ENCODE measurements around the gene PDZK1IP1. TPM values are rescaled to one million over a fixed set of nuclear protein-coding genes. Genes with fewer than 3 reads are reported as not detected.

Gene PDZK1IP1
- not detected for total RNA-seq

DNA sequence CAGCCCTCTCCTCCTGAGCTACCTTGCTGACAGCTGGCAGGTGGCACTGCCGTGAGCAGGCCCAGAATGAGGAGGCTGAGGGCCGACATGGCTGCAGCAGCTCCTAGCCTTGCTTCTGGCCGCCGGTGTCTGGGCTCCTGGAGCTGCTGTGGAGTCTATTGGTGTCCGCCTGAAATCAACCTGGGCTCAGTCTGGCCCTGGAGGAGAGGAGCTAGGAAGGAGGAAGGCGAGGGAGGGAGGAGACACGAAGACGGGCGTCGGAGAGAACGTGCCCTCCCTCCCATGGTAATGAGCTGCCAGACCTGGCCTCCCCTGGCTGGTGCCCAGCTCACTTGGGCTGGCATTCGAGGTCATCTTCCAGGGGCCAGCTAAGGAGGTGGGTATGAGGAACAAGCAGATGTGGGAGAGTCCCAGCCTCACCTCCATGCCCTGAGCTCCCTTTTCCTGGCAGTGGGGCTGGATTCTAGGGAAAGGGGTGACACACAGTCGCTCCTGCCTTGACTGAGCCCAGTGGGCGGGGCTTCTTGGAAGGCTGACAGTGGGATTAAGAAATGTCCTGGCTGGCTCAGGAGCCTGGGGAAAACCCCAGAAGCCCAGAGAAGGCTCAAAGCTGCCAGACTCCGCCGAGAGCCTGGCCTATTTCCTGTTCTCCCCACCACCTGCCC, at the start of gene PDZK1IP1:
Gene PDZK1IP1 (minus strand): TSS at position 193 of the 665 bp plus-strand sequence. CDS start 104 bp downstream, at position 89.
- DNase-seq = no peak

DNA sequence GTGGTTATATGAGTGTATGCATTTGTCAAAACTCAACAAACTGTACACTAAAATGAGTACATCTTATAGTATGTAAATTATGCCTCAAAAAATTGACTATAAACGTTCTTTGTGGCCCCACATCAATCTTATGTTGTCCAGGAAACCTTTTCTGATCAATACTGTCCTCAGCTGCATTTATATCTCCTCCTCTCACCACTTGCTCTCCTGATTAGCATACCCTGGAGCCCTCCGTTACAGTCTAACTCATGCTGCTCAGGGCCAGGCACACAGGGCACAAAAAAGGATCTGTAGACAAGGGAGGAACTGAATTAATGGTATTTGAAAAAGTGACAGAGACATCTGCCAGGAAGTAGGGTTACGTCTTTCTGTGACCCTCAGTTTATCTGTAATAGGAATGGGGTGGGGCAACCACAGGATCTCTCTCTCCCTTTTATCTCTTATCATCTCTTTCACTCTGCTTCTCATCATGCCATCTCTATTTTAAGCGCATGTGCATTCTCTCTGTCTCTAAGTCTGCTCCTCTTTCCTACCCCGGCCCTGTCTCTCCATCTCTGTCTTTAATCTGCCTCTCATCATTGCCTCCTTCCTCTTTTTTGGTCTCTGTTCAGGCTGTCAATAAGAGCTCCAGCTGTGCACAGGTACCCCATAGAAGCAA, 49.2 kb upstream of the PDZK1IP1 start:
- DNase-seq = no peak

- no peak for DNase-seq
These were observed 46.0 kb upstream of the PDZK1IP1 start for GRCh38 chr1:47235806-47236205.

DNA sequence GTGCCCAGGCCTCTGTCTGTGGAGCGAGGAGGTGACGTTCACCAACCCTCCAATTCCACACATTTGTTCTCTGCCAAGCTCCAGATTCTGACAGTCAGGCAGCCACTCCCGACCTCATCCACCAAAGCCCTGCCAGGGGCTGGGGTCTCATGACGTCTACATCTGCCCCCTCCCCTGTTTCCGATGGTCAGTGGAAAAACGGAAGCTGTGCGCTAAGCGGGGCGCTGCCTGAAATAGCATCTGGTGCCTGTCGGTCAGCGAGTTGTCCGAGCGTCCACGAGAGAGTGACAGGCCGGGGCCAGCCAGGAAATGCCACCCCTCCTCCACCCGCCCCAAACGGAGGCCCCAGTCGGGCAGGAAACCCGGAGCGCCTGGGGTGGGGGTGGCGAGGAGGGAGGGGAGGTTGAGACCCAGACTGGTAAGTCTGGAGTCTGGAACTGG, 45.4 kb upstream of the PDZK1IP1 start:
- DNase-seq = no peak

DNA sequence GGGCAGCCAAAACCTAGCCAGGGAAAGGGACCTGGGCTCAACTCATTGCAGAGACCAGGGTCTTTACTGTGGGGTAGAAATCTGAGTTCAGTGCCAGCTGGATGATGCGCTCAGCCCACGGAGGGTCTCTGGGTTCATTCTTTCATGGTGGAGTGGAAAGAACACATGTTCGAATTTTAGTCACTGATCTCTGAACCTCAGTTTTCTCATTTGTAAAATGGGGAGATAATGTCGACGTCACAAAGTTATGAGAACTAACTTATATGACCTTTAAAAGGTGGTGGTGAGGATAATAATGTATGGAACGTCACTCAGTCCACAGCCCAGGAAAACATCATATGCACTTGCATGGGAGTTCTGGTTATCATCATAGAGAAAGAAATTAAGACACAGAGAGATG, 43.4 kb upstream of the PDZK1IP1 start:
- no peak for DNase-seq

DNA sequence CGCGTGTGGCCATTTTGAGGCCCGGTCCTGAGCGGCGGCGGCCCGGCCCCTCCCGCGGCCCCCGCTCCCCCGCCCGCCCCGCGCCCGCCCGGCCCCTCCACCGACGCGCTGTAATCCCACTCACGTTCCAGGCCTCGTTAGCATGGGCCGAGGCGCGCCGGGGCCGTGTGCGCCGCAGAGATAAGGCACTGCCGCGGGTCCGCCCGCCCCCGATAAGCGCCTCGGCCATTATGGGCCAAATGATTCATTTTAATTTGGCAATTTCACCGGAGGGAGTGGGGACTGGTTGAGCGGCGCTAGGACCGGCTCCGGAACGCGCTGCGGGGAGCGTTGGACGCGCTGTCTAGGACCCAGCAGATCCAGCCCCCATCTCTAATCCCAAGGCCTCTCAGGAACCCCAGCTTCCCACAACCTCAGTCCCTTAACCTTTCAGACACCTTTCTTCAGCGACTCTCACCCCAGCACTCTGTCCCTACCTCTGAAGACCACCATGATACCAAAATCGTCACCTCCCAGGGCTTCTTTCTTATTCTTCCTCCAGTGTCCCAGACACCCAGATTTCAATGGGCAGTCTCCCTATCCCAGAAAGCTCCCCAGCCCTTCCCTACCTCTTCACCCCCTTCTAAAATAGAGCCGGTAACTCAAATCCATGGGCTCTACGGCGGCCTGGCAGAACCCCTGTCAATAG, 42.5 kb upstream of the PDZK1IP1 start, which contains the start of gene TAL1:
Gene TAL1 (minus strand): TSS at position 39 of the 688 bp plus-strand sequence. CDS start 6,337 bp downstream, outside the sequence.
- DNase-seq = no peak

GRCh38 chr1:47231301-47232186, 41.7 kb upstream of the PDZK1IP1 start:
- no peak for DNase-seq

- DNase-seq = no peak
These were observed 41.0 kb upstream of the PDZK1IP1 start for GRCh38 chr1:47230692-47231300.

DNA sequence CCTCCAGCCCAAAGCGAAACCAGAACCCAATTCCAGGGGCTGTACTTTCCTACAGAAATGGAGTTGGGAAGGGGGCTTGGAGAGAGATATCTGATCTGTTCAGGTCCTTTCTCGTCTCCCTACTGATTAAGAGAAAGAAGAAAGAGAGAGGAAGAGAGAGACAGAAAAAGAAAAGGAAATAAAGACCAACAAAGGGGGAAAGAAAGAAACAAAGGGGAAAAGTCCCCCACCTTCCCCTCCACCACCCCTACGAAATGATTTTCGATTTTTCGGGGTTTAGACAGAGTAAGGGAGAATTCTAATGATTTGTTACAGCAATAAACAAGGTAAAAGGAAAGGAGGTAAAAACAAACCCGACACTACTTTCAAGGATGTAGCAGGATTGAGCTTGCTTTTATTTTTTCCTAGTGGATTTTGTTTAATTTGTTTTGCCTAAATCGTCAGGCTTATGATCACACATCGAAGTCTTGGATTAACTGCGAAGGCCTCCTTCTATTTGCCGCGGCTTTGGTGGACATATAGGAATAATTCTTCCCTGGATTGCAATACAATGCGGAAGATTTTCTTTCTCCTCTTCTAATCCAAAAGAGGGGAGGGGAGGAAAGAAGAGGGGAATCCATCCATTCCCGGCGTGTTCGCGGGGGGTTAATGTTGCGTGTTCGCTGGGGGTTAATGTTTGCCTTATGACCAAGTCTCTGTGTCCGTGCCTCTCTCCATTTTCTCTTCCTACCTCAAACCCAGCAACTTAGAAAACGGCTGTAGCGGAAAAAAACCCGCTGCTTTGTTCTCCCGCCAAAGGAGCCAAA, 40.3 kb upstream of the PDZK1IP1 start:
- no peak for DNase-seq

DNA sequence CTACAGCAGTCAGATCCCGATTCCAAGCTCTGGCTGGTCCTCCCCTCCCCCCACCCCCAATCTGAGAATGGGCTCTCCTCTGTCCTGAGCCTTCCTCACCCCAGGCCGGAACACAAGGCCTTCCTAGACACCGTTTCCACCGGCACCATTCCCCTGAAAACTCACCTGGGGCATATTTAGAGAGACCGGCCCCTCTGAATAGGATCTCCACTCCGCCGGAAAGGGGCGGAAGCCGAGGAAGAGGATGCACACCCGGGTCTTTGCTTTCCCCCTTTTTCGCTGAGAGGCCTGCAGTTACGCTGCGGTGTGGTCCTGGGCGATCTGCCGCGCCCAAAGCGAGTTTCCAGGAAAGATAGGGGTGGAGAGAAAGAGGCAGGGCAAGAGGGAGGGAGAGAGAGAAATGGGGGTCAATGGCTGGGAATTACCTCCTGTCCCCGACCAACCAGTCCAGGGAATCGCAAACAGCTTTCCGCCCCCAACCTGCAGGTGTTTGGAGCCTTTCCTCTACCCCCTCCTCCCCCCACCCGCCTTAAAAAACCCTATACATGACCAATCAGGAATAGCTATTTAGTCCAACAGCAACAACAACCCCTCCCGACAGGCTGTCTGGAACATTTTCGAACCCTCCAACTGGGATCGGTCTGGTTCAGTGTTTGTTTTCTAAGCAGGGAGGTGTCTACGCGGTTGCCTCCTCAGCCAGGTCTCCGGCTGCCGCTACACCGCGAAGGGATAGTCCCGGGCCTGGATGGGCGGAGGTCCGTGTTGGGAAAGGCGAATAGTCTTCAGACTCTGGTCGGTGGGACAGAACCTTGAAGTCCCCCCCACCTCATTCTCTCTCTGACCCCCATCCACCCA, 39.4 kb upstream of the PDZK1IP1 start:
- no peak for DNase-seq

DNA sequence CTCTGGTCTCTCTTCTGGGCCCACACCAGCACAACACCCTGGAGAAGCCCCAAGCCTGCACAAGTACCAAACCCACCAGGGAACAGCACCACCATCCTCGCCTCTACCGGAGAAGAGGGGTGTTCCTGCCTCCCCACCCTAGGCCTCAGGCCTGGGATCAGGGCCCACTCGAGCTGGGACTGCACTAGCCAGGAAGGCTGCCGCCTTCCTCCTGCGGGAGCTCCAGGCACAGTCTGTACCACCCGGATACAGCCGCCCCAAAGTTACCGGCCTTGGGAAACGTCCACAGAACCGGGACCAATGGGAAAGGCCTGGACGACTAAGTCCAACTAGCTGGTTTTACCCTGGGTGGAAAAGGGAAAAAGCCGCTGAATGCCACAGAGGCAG, 38.8 kb upstream of the PDZK1IP1 start:
- no peak for DNase-seq

- no peak for DNase-seq
These were observed 37.8 kb upstream of the PDZK1IP1 start for GRCh38 chr1:47227341-47228232.

- DNase-seq = no peak
These were observed 37.0 kb upstream of the PDZK1IP1 start for GRCh38 chr1:47226839-47227215.

DNA sequence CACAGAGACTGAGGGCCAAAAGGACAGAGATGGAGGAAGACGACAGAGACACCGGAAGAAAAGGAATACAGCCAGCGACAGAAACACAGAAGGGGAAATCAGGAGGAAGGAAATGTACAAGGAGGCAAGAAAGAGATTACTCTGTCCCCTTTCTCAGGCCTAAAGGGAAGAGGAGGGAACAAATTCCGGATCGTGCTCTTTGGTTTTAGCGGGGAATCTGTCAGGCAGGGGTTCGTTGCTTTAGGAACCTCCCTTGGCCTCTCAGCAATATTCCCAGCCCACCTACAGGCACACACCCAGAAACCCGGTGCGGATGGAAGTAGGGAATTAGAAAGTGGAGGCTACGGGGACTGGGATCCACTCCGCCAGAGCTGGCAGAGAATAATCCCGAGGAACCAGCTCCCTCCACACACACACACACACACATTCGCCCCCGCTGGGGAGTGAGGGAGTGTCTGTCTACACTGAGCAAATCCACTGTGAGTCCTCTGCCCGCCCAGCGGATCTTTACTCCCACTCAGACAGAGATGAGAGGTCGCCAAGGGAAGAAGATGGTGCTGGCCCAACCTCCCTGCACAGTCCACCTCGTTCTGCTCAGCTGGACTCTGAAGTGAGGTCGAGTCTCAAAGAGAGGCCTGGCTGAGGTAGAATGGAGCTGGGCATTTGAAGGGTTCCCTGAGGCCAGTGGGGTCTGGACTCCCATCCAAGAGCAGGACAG, 36.4 kb upstream of the PDZK1IP1 start:
- DNase-seq = no peak

- DNase-seq = no peak
These were observed 35.7 kb upstream of the PDZK1IP1 start for GRCh38 chr1:47225430-47226100.

DNA sequence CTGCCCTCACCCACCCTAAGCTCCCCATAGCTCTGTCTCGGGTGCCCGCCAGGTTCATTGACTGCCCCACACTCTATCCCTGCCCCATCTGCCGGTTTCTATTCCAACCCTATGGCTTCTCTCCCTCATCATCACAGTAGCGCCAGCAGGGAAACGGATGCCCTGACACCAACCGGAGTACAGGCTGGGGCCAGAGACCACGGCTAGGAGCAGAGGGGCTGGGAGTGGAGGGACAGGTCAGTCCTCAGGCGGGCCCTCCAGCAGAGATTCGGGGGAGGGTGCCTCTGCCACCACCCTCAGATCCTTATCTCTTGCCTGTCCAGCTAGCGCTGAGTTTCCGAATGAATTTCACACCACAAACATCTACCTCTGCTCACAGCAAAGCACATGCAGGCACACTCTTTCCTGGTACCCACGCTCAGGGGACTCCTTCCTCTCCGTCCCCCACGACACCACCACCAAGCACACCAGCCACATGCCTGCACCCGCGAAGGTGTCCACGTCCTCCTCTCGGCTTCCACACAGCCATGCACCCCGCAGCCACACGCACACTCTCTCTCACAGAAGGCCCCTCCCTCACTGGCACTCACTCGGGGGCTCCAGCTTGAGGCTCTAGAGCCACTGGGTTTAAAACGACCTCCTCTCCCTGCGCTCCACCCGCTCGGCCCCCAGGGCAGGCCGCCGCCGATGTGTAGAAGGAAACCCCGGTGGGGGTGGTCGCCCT, 35.0 kb upstream of the PDZK1IP1 start:
- DNase-seq = no peak

DNA sequence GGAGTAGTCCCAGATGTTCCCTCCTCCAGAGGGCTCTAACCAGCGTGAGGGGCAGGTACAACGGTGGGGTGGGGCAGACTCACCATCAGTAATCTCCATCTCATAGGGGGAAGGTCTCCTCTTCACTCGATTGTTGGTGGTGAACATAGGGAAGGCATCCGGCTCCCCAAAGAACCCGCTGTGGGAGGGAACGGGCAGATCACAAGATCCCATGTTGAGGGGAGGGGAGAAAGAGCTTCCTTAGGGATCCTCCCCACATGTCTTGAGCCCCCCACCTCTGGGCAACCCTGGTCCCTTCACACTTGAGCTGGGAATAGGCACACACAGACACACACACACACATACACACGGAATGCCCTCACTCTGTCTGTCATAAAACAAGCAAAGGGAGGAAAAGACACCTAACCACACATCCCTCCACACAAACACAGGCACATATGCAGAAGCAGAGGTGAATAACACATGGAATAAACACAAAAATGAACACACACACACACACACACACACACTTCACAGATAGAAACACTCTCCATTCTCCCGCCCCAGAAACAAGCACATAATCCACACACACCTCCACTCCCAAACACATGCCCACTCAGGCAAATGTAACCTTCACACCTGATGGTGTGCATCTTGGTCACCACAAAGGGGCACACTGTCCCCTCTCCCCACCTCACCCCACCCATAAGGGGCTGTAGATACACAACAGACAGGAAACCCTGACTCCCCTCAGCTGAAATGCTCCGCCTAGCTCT, 34.3 kb upstream of the PDZK1IP1 start:
- DNase-seq = no peak

Measured in effector CD4-positive, alpha-beta T cell (primary cell).